ENCODE results near the gene TINAG. TPM values are rescaled to one million over a fixed set of nuclear protein-coding genes. Genes with fewer than 3 reads are reported as not detected.
A peak's percentile ranks its signal among the peaks of the same experiment; 100 is the strongest.

Gene TINAG
- total and polyA plus RNA-seq, 10 of the 15 experiments (the other 5 are each of a cell fraction or from before 2014, with no cell fraction given) = 0.26 to 7.7 (median 0.95) TPM

- CTCF ChIA-PET = no interaction called here
- Histone ChIP-seq H3K36me3 (ENCODE audit: control insufficient read depth in 2 of 2, insufficient read depth in 2 of 2, low read length in 1 of 2) (no peaks in the 10 kb centered on the region), H3K27ac (ENCODE audit: control insufficient read depth, insufficient read depth) (no peak overlapping the region), H4K20me1 (ENCODE audit: control insufficient read depth, insufficient read depth) (no peaks in the 10 kb centered on the region), H2AFZ (ENCODE audit: control insufficient read depth, low read depth, low read length) (no peak overlapping the region), H3K4me2 (ENCODE audit: control insufficient read depth, insufficient read depth) (no peak overlapping the region), H3K4me3 (no peak overlapping the region), H3K9me3 (replicated peaks; ENCODE audit: control insufficient read depth, insufficient read depth, low read length) (no peaks in the 10 kb centered on the region), H3K4me1 (ENCODE audit: control insufficient read depth, insufficient read depth, low read length) (no peaks in the 10 kb centered on the region), H3K9ac (ENCODE audit: control insufficient read depth, insufficient read depth, low read length) (no peak overlapping the region), H3K27me3 (replicated peaks in 1 of 2; ENCODE audit: control insufficient read depth in 2 of 2, insufficient read depth in 2 of 2, low read length in 1 of 2) (no peaks in the 10 kb centered on the region), H3K79me2 (ENCODE audit: control insufficient read depth, insufficient read depth, low read length) (no peaks in the 10 kb centered on the region)
- no TSS peak for BruUV-seq (replicated peaks)
- WGBS (ENCODE audit: insufficient coverage, insufficient replicate concordance, low lambda C conversion rate, missing lambda C conversion rate) = 39% methylated on average over 1 of the region's 1 CpG
- ATAC-seq = peak; percentile 21; the same call in 1 of the 3 replicates
- SMC1A ChIA-PET (ENCODE audit: uncharacterized antibody, unreplicated experiment) = no interaction called here
- DNase-seq (ENCODE audit: low read depth, low spot score) = no peak
- RAD21 ChIA-PET (ENCODE audit: unreplicated experiment) = no interaction called here
- no peak for TF ChIP-seq BHLHE40 (IDR thresholded peaks at IDR 0.05; ENCODE audit: borderline replicate concordance in 1 of 2, low read depth in 2 of 2, low read length in 1 of 2)
- no peak for TF ChIP-seq BCLAF1 (IDR thresholded peaks at IDR 0.05)
- TF ChIP-seq BMI1 (IDR thresholded peaks at IDR 0.05; ENCODE audit: borderline replicate concordance) = no peak
- TF ChIP-seq ZZZ3 (IDR thresholded peaks at IDR 0.05; ENCODE audit: control insufficient read depth, insufficient read length, low read depth) = no peak
- TF ChIP-seq DPF2 (IDR thresholded peaks at IDR 0.05) = no peak
- TF ChIP-seq RCOR1 (conservative IDR thresholded peaks at IDR 0.05; ENCODE audit: low read depth, low read length) = no peak
- TF ChIP-seq, protein P1, sequence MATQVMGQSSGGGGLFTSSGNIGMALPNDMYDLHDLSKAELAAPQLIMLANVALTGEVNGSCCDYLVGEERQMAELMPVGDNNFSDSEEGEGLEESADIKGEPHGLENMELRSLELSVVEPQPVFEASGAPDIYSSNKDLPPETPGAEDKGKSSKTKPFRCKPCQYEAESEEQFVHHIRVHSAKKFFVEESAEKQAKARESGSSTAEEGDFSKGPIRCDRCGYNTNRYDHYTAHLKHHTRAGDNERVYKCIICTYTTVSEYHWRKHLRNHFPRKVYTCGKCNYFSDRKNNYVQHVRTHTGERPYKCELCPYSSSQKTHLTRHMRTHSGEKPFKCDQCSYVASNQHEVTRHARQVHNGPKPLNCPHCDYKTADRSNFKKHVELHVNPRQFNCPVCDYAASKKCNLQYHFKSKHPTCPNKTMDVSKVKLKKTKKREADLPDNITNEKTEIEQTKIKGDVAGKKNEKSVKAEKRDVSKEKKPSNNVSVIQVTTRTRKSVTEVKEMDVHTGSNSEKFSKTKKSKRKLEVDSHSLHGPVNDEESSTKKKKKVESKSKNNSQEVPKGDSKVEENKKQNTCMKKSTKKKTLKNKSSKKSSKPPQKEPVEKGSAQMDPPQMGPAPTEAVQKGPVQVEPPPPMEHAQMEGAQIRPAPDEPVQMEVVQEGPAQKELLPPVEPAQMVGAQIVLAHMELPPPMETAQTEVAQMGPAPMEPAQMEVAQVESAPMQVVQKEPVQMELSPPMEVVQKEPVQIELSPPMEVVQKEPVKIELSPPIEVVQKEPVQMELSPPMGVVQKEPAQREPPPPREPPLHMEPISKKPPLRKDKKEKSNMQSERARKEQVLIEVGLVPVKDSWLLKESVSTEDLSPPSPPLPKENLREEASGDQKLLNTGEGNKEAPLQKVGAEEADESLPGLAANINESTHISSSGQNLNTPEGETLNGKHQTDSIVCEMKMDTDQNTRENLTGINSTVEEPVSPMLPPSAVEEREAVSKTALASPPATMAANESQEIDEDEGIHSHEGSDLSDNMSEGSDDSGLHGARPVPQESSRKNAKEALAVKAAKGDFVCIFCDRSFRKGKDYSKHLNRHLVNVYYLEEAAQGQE (IDR thresholded peaks at IDR 0.05; ENCODE audit: low read depth, low read length) = no peak
- TF ChIP-seq MTA3 (IDR thresholded peaks at IDR 0.05; ENCODE audit: borderline replicate concordance, low read length) = no peak
- TF ChIP-seq FOXK2 (IDR thresholded peaks at IDR 0.05) = no peak
- TF ChIP-seq IRF5 (IDR thresholded peaks at IDR 0.05; ENCODE audit: borderline replicate concordance) = no peak
- no peak for TF ChIP-seq STAT3 (IDR thresholded peaks at IDR 0.05; ENCODE audit: low read depth, low read length)
- no peak for TF ChIP-seq ASH2L (IDR thresholded peaks at IDR 0.05; ENCODE audit: borderline replicate concordance, low read depth)
- POLR2A ChIA-PET = no interaction called here
- FAIRE-seq = no peak
- intact Hi-C loops (cut with micrococcal nuclease; ENCODE audit: unreplicated experiment) = no loop called here
- in situ Hi-C loops (cut with MboI) = no loop called here
Observed at GRCh38 chr6:54411767-54412166, 103.5 kb downstream of the TINAG start.
